SK-N-SH treated with all-trans-retinoic acid at 6 μM for 48 hours (cell line): ENCODE results near the gene P3H1.
"Not testable (repeated sequence)": the region's sequence is repeated elsewhere in the genome, so short reads cannot be mapped to it uniquely, and the experiment has no call there.

Source experiments
- ATAC-seq: fragments of 200-7000 bp; cut with Tn5 transposase; 3 replicates; pipeline ENCODE4 v1.9.1; 2020; ENCODE audit warnings: mild to moderate bottlenecking, moderate library complexity
- ARNTL ChIP-seq: fragments of 450-650 bp; formaldehyde crosslinking; IDR thresholded peaks from 2 replicates; pipeline ENCODE4 v1.5.0; 2020; ENCODE audit warnings: low read depth, mild to moderate bottlenecking, moderate library complexity, borderline replicate concordance
- ESRRG ChIP-seq: fragments of 250-450 bp; sonication (Bioruptor Pico); IDR thresholded peaks from 2 replicates; pipeline ENCODE4 v1.6.1; 2021; ENCODE audit warnings: mild to moderate bottlenecking
- GLIS3 ChIP-seq: fragments of 250-450 bp; sonication (Bioruptor Pico); IDR thresholded peaks from 2 replicates; pipeline ENCODE4 v1.5.0; 2020; ENCODE audit warnings: mild to moderate bottlenecking, moderate library complexity
- ISL1 ChIP-seq: fragments of 250-450 bp; sonication (Bioruptor Pico); IDR thresholded peaks from 2 replicates; pipeline ENCODE4 v2.1.2; 2022; ENCODE audit warnings: mild to moderate bottlenecking, moderate library complexity
- OSR1 ChIP-seq: fragments of 250-450 bp; sonication (Bioruptor Pico); IDR thresholded peaks from 2 replicates; pipeline ENCODE4 v1.8.0; 2022; ENCODE audit warnings: moderate library complexity, mild to moderate bottlenecking, inconsistent platforms
- PPARA ChIP-seq: fragments of 250-450 bp; sonication (Bioruptor Pico); IDR thresholded peaks from 2 replicates; pipeline ENCODE4 v1.5.0; 2020; ENCODE audit warnings: mild to moderate bottlenecking, borderline replicate concordance
- RARB ChIP-seq: fragments of 250-450 bp; sonication (Bioruptor Pico); IDR thresholded peaks from 2 replicates; pipeline ENCODE4 v1.8.0; 2021; ENCODE audit warnings: mild to moderate bottlenecking, moderate library complexity
- TCF4 ChIP-seq: fragments of 250-450 bp; sonication (Bioruptor Pico); IDR thresholded peaks from 2 replicates; pipeline ENCODE4 v1.8.0; 2021; ENCODE audit warnings: mild to moderate bottlenecking, moderate library complexity, borderline replicate concordance
- TOX ChIP-seq: fragments of 250-450 bp; sonication (Bioruptor Pico); IDR thresholded peaks from 2 replicates; pipeline ENCODE4 v1.8.0; 2021; ENCODE audit warnings: mild to moderate bottlenecking, moderate library complexity, borderline replicate concordance
- ZC3H10 ChIP-seq: fragments of 250-450 bp; sonication (Bioruptor Pico); IDR thresholded peaks from 2 replicates; pipeline ENCODE4 v1.5.1; 2021; ENCODE audit warnings: mild to moderate bottlenecking, moderate library complexity
- ZFP3 ChIP-seq: fragments of 250-450 bp; sonication (Bioruptor Pico); IDR thresholded peaks from 2 replicates; pipeline ENCODE4 v1.5.0; 2020; ENCODE audit warnings: mild to moderate bottlenecking, moderate library complexity
- ZFP30 ChIP-seq: fragments of 450-650 bp; formaldehyde crosslinking; IDR thresholded peaks from 2 replicates; pipeline ENCODE4 v1.5.0; 2022; ENCODE audit warnings: mild to moderate bottlenecking, moderate library complexity
- ZNF565 ChIP-seq: fragments of 450-650 bp; formaldehyde crosslinking; conservative IDR thresholded peaks from 2 replicates; pipeline ENCODE4 v1.5.0; 2020; ENCODE audit warnings: low read depth, mild to moderate bottlenecking, moderate library complexity
- ZNF70 ChIP-seq: fragments of 450-650 bp; formaldehyde crosslinking; IDR thresholded peaks from 2 replicates; pipeline ENCODE4 v1.5.0; 2020; ENCODE audit warnings: mild to moderate bottlenecking, moderate library complexity
- TF ChIP-seq, protein P1 (sequence below): fragments of 250-450 bp; sonication (Bioruptor Pico); IDR thresholded peaks from 2 replicates; pipeline ENCODE4 v1.5.0; 2020; ENCODE audit warnings: mild to moderate bottlenecking, moderate library complexity
- TF ChIP-seq, protein P2 (sequence below): fragments of 250-450 bp; sonication (Bioruptor Pico); IDR thresholded peaks from 2 replicates; pipeline ENCODE4 v1.5.1; 2020; ENCODE audit warnings: low read depth, mild to moderate bottlenecking, moderate library complexity
- TF ChIP-seq, protein P3 (sequence below): fragments of 250-450 bp; sonication (Bioruptor Pico); IDR thresholded peaks from 2 replicates; pipeline ENCODE4 v1.8.0; 2020; ENCODE audit warnings: mild to moderate bottlenecking, moderate library complexity, borderline replicate concordance
- TF ChIP-seq, protein P4 (sequence below): fragments of 250-450 bp; sonication (Bioruptor Pico); IDR thresholded peaks from 2 replicates; pipeline ENCODE4 v1.5.1; 2021; ENCODE audit warnings: mild to moderate bottlenecking, moderate library complexity

P3H1 gene, protein sequence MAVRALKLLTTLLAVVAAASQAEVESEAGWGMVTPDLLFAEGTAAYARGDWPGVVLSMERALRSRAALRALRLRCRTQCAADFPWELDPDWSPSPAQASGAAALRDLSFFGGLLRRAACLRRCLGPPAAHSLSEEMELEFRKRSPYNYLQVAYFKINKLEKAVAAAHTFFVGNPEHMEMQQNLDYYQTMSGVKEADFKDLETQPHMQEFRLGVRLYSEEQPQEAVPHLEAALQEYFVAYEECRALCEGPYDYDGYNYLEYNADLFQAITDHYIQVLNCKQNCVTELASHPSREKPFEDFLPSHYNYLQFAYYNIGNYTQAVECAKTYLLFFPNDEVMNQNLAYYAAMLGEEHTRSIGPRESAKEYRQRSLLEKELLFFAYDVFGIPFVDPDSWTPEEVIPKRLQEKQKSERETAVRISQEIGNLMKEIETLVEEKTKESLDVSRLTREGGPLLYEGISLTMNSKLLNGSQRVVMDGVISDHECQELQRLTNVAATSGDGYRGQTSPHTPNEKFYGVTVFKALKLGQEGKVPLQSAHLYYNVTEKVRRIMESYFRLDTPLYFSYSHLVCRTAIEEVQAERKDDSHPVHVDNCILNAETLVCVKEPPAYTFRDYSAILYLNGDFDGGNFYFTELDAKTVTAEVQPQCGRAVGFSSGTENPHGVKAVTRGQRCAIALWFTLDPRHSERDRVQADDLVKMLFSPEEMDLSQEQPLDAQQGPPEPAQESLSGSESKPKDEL

DNA sequence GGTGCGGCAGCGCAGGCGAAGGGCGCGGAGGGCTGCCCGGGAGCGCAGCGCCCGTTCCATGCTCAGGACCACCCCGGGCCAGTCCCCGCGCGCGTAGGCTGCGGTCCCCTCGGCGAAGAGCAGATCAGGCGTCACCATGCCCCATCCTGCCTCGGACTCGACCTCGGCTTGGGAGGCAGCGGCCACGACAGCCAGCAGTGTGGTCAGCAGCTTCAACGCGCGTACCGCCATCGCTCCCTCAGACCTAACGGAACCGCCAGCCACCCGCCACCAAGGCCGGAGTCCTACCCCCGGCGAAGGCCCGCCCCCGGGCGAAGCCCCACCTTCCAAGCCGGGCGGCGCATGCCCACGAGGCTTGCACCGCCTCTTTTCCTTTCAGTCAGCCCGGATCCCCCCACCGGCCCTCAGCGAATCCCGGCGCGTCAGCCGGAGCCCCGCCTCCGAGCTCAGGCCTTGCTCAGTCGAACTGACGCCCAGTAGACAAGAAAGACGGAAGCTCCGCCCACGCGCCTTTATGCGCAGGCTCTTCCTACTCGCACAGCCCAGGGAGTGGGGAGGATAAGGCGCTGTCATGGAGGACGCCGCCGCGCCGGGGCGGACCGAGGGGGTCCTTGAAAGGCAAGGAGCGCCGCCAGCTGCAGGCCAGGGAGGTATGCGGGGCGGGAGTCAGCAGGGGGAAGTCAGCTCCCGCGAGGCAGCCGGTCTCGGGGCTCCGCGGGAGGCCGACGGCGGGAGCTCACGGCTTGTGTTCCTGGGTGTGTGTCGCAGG, at the start of gene P3H1, which contains the start of gene C1orf50:
TSS of gene P3H1 (minus strand) at position 288 of the 769 bp plus-strand sequence. CDS start at position 231, 57 bp downstream.
TSS of gene C1orf50 (plus strand) at position 509 of the 769 bp plus-strand sequence. CDS start at position 572, 63 bp downstream.
- TF ChIP-seq RARB (CRISPR knock-in tag) (no peak), ZC3H10 (CRISPR knock-in tag) (no peak)
- ATAC-seq, result peak; percentile 94

DNA sequence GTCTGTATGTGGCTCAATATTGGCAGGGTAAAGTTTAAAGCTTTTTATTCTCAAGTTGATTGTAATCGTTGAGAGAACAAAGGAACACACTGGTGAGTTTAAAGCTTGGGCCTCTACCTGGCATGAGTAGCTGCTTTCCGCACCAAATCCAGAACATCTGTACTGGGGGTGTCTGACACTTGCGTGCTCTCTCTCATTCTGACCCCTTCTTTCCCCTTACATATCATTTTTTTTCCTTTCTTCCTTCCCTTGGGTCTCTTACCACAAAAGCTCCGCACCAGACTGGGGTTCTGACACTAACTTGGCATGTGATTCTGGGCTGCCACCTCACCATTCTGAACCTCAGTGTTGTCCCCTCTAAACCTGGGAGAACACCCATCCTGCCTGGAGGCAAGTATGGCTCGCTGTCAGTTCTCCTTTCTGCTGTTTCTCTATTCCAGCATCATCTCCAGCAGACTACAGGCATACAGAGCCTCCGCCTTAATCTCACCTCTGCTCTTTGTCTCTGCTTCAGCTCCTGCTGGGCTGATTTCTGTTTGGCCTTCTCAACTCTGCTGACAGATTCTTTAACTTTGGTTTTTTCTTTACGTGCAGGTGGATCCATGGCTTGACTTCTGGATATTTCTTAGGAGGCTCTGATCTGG, 49.2 kb upstream of the P3H1 start:
- TF ChIP-seq GLIS3 (CRISPR knock-in tag) (no peak), ZC3H10 (CRISPR knock-in tag) (no peak), ZNF565 (CRISPR knock-in tag) (no peak), TCF4 (CRISPR knock-in tag) (no peak), ESRRG (CRISPR knock-in tag) (no peak), ZFP3 (CRISPR knock-in tag) (no peak), ZFP30 (CRISPR knock-in tag) (no peak)
- ATAC-seq, result peak; percentile 48

DNA sequence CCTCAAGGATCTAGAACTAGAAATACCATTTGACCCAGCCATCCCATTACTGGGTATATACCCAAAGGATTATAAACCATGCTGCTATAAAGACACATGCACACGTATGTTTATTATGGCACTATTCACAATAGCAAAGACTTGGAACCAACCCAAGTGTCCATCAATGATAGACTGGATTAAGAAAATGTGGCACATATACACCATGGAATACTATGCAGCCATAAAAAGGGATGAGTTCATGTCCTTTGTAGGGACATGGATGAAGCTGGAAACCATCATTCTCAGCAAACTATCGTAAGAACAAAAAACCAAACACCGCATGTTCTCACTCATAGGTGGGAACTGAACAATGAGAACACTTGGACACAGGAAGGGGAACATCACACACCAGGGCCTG, 48.0 kb upstream of the P3H1 start:
- ATAC-seq, result not testable (repeated sequence)

DNA sequence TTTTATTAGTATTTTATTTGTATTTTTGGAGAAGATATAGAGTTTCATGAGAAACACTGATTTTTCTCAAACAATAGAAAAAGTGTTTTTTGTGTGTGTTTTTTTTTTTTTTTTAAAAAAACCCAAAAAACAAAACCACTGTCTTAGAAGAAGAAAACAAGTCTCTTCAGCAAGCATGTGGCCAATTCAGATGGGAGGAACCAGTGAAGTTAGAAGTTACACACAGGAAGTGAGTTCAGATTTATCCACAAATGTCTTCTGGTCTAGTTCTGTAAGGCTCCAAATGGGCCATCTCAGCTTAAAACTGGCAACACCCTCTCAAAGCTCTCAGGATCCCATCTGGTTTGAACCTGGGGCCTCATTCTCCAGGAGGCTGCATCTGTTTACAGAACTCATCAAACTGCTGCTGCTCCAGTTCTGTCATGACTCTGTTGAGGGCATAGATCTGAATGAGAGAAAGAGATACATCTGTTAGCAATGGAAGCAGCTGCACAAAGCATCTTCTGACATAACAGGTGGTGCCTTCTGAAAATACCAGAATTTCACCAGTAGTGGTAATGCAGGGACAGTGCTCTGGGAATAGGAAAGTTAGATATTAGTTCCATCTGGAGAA, 40.3 kb upstream of the P3H1 start:
- TF ChIP-seq ZFP3 (CRISPR knock-in tag) (no peak), OSR1 (CRISPR knock-in tag) (no peak), ZNF565 (CRISPR knock-in tag) (no peak), ESRRG (CRISPR knock-in tag) (no peak), PPARA (CRISPR knock-in tag) (no peak), TOX (CRISPR knock-in tag) (no peak), ISL1 (CRISPR knock-in tag) (no peak), ARNTL (CRISPR knock-in tag) (no peak), ZC3H10 (CRISPR knock-in tag) (no peak), TCF4 (CRISPR knock-in tag) (no peak), ZNF70 (CRISPR knock-in tag) (no peak)
- TF ChIP-seq, protein P1, sequence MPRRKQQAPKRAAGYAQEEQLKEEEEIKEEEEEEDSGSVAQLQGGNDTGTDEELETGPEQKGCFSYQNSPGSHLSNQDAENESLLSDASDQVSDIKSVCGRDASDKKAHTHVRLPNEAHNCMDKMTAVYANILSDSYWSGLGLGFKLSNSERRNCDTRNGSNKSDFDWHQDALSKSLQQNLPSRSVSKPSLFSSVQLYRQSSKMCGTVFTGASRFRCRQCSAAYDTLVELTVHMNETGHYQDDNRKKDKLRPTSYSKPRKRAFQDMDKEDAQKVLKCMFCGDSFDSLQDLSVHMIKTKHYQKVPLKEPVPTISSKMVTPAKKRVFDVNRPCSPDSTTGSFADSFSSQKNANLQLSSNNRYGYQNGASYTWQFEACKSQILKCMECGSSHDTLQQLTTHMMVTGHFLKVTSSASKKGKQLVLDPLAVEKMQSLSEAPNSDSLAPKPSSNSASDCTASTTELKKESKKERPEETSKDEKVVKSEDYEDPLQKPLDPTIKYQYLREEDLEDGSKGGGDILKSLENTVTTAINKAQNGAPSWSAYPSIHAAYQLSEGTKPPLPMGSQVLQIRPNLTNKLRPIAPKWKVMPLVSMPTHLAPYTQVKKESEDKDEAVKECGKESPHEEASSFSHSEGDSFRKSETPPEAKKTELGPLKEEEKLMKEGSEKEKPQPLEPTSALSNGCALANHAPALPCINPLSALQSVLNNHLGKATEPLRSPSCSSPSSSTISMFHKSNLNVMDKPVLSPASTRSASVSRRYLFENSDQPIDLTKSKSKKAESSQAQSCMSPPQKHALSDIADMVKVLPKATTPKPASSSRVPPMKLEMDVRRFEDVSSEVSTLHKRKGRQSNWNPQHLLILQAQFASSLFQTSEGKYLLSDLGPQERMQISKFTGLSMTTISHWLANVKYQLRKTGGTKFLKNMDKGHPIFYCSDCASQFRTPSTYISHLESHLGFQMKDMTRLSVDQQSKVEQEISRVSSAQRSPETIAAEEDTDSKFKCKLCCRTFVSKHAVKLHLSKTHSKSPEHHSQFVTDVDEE, result no peak
- TF ChIP-seq, protein P2, sequence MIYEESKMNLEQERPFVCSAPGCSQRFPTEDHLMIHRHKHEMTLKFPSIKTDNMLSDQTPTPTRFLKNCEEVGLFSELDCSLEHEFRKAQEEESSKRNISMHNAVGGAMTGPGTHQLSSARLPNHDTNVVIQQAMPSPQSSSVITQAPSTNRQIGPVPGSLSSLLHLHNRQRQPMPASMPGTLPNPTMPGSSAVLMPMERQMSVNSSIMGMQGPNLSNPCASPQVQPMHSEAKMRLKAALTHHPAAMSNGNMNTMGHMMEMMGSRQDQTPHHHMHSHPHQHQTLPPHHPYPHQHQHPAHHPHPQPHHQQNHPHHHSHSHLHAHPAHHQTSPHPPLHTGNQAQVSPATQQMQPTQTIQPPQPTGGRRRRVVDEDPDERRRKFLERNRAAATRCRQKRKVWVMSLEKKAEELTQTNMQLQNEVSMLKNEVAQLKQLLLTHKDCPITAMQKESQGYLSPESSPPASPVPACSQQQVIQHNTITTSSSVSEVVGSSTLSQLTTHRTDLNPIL, result no peak
- TF ChIP-seq, protein P3, sequence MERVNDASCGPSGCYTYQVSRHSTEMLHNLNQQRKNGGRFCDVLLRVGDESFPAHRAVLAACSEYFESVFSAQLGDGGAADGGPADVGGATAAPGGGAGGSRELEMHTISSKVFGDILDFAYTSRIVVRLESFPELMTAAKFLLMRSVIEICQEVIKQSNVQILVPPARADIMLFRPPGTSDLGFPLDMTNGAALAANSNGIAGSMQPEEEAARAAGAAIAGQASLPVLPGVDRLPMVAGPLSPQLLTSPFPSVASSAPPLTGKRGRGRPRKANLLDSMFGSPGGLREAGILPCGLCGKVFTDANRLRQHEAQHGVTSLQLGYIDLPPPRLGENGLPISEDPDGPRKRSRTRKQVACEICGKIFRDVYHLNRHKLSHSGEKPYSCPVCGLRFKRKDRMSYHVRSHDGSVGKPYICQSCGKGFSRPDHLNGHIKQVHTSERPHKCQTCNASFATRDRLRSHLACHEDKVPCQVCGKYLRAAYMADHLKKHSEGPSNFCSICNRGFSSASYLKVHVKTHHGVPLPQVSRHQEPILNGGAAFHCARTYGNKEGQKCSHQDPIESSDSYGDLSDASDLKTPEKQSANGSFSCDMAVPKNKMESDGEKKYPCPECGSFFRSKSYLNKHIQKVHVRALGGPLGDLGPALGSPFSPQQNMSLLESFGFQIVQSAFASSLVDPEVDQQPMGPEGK (CRISPR knock-in tag), result no peak
- TF ChIP-seq, protein P4, sequence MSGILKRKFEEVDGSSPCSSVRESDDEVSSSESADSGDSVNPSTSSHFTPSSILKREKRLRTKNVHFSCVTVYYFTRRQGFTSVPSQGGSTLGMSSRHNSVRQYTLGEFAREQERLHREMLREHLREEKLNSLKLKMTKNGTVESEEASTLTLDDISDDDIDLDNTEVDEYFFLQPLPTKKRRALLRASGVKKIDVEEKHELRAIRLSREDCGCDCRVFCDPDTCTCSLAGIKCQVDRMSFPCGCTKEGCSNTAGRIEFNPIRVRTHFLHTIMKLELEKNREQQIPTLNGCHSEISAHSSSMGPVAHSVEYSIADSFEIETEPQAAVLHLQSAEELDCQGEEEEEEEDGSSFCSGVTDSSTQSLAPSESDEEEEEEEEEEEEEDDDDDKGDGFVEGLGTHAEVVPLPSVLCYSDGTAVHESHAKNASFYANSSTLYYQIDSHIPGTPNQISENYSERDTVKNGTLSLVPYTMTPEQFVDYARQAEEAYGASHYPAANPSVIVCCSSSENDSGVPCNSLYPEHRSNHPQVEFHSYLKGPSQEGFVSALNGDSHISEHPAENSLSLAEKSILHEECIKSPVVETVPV, result no peak
- ATAC-seq, result no peak
